Hypothalamus (tissue), 51 donors: ENCODE measurements around the gene CMIP.
"Not testable (repeated sequence)": the region's sequence is repeated elsewhere in the genome, so short reads cannot be mapped to it uniquely, and the experiment has no call there.

Source experiments
- DNase-seq, 51 donors: peaks; one replicate each; lab custom pipeline; 2025; lab: John Stamatoyannopoulos, UW

CMIP gene

GRCh38 chr16:81419806-81420205 is 24.8 kb upstream of the CMIP start:
- DNase-seq, result no peak

- no peak for DNase-seq
Observed at GRCh38 chr16:81421126-81421525, 23.5 kb upstream of the CMIP start.

- no peak for DNase-seq
Observed at GRCh38 chr16:81421536-81421935, 23.1 kb upstream of the CMIP start.

- DNase-seq, result not testable (repeated sequence)
Observed at GRCh38 chr16:81422153-81422552, 22.5 kb upstream of the CMIP start.

GRCh38 chr16:81424771-81425170 is 19.8 kb upstream of the CMIP start:
- no peak for DNase-seq

- DNase-seq, result no peak
Observed at GRCh38 chr16:81427219-81427618, 17.4 kb upstream of the CMIP start.

GRCh38 chr16:81429045-81429521 is 15.5 kb upstream of the CMIP start:
- peak in 11 of 51 donors; percentile 6 to 38 (median 19) for DNase-seq

- no peak for DNase-seq
Observed at GRCh38 chr16:81431554-81432353, 12.9 kb upstream of the CMIP start.

- no peak for DNase-seq
Observed at GRCh38 chr16:81432937-81433557, 11.6 kb upstream of the CMIP start.

- no peak for DNase-seq
Observed at GRCh38 chr16:81435103-81435502, 9.5 kb upstream of the CMIP start.

GRCh38 chr16:81435567-81435966 is 9.0 kb upstream of the CMIP start:
- no peak for DNase-seq

- no peak for DNase-seq
Observed at GRCh38 chr16:81436386-81436785, 8.2 kb upstream of the CMIP start.

GRCh38 chr16:81437865-81438264 is 6.7 kb upstream of the CMIP start:
- peak in 1 of 51 donors; percentile 32 for DNase-seq

- no peak for DNase-seq
Observed at GRCh38 chr16:81440888-81441761, 3.5 kb upstream of the CMIP start.

- no peak for DNase-seq
Observed at GRCh38 chr16:81442220-81442915, 2.2 kb upstream of the CMIP start.

- no peak for DNase-seq
Observed at GRCh38 chr16:81442916-81443687, 1.5 kb upstream of the CMIP start.

GRCh38 chr16:81443688-81444447 is 740 bp upstream of the CMIP start:
- DNase-seq, result peak in 9 of 51 donors; percentile 21 to 71 (median 57)

- DNase-seq, result peak in 17 of 51 donors; percentile 16 to 69 (median 31)
Observed at GRCh38 chr16:81445143-81445961, 744 bp downstream of the CMIP start.
